Fibroblast of mammary gland (primary cell): ENCODE data around the gene NOTCH4.

Experiments
- DNase-seq: peaks from one replicate; pipeline ENCODE4 v3.0.0-alpha.2; 2010; ENCODE audit warnings: low read depth
- H3K4me3 ChIP-seq: 2 replicates; pipeline ENCODE4 v1.5.1; 2011; ENCODE audit warnings: low read depth, mild to moderate bottlenecking, low read length, moderate library complexity; ENCODE audit not compliant: control insufficient read depth
- TF ChIP-seq, protein P1 (sequence below): conservative IDR thresholded peaks from 2 replicates; pipeline ENCODE4 v1.5.1; 2011; ENCODE audit warnings: low read depth, low read length, inconsistent platforms; ENCODE audit not compliant: control insufficient read depth, insufficient read depth

Gene NOTCH4

GRCh38 chr6:32210191-32210601 is 13.7 kb downstream of the NOTCH4 start:
- no peak overlapping the region for H3K4me3 ChIP-seq
- TF ChIP-seq, protein P1, sequence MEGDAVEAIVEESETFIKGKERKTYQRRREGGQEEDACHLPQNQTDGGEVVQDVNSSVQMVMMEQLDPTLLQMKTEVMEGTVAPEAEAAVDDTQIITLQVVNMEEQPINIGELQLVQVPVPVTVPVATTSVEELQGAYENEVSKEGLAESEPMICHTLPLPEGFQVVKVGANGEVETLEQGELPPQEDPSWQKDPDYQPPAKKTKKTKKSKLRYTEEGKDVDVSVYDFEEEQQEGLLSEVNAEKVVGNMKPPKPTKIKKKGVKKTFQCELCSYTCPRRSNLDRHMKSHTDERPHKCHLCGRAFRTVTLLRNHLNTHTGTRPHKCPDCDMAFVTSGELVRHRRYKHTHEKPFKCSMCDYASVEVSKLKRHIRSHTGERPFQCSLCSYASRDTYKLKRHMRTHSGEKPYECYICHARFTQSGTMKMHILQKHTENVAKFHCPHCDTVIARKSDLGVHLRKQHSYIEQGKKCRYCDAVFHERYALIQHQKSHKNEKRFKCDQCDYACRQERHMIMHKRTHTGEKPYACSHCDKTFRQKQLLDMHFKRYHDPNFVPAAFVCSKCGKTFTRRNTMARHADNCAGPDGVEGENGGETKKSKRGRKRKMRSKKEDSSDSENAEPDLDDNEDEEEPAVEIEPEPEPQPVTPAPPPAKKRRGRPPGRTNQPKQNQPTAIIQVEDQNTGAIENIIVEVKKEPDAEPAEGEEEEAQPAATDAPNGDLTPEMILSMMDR, result no peak
- DNase-seq, result no peak

DNA sequence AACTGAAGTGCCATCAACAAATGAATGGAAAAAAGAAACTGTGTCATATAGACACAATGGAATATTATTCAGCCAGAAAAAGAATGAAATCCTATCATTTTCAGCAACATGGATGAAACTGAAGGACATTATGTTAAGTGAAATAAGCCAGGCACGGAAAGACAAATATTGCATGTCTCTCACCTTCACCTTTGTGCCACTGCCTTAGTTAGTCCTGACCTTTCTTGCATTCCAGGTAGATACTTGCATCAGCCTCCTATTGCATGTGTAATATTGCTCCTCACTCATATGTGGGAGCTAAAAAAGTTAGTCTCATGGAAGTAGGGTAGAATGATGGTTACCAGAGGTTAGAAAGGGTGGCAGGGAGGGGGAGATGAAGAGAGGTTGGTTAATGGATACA is 14.9 kb downstream of the NOTCH4 start:
- DNase-seq, result no peak
- no peak overlapping the region for H3K4me3 ChIP-seq
- TF ChIP-seq, protein P1, result no peak

DNA sequence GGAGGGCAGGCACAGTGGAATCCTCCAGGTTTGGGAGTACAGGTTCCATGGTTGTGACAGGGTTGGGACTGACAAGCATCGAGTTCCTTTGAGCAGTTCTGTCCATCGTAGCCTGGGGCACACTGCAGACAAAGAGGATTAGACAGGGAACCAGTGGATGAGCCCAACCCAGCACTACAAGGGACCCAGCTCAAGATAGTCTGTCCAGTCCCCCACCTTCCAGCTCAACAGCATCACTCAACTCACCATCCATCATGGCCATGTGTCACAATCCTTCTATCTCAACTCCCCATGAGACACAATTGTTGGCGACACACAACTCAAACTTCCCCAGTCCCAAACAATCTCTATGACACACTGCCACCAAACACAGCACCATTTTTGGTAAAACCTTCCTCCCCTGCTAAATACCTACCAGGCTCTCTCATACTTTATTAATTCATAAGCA is 19.6 kb downstream of the NOTCH4 start:
- no peak overlapping the region for H3K4me3 ChIP-seq
- TF ChIP-seq, protein P1, result no peak
- no peak for DNase-seq

DNA sequence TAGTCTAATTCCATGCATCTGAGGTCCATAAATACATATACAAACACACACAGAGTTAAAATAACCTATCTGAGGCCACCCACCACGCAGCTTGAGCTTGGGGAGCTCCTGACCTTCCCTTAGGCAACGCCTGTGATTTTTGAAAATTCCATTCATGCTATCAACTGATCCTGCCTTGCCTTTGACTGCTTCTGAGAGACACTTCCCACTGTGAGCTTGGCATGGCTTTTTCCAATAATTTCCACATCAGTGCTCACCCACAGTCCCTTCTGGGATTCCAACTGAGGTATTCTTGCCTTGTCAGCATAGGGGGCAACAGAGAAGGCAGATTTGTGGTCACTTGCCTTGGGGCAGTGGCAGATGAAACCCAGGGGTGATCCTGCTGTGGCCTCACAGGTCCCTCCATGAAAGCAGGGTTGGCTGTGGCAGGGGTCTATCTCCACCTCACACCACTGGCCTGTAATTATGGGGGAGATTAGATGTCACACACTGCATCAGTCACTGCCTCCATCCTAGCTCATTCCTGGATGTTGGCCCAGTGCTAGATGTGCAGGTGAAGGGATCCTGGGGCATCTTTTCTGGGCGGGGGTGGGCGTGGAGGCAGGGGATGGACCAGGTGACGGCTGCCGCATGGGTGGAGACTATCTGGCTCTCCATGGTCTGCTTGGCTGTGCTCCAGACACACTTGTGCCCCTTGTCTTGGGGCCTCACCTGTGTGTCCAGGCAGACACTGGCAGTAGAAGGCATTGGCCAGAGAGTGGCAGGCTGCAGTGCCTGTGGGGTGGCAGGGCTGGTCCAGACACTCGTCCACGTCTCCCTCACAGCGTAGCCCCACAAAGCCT is 20.2 kb downstream of the NOTCH4 start:
- TF ChIP-seq, protein P1, result no peak
- H3K4me3 ChIP-seq, result no peak overlapping the region
- DNase-seq, result no peak

GRCh38 chr6:32202186-32202585 is 21.7 kb downstream of the NOTCH4 start:
- TF ChIP-seq, protein P1, result no peak
- no peak for DNase-seq
- no peak overlapping the region for H3K4me3 ChIP-seq

DNA sequence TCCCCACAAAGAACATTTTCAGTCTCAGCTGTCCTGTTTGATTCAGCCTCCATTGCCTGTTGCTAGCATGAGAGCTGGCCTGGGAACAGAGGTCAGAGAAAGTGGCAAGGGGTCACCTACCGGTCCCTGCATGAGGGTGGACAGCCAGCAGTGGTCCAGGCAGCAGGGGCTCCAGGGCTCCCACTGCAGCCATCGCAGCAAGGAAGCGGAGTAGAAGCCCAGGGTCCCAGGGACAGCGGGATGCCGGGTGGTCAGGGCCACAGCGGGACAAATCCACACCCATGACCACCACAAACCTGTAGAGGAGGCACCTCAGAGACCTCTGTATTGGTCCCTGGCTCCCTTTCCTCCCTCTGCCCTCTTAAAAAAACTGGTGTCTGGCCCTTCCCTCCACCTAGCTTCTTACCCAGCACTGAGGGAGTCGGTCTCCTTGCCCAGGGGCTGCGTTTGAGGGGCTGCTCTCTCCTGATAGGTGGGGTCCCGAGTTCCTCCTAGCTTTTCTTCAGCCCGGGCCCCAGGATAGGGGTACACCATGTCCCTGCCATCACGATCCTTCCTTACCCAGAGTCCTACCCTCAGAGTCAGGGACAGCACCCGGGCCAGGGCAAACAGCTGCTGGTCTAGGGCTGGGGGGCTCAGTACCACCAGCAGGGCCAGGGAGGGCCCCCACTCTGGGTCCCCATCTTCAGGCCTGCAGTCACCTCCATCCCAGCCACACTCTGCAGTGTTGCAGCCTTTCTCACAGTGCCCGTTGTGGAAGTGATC is 23.0 kb downstream of the NOTCH4 start:
- H3K4me3 ChIP-seq, result no peak overlapping the region
- DNase-seq, result no peak

More for the DNA sequence above, 23.0 kb downstream of the NOTCH4 start:
- TF ChIP-seq, protein P1, result no peak
